GM03348 (cell line): ENCODE results near the gene YDJC.
"Not testable (repeated sequence)": the region's sequence is repeated elsewhere in the genome, so short reads cannot be mapped to it uniquely, and the experiment has no call there.

ENCODE experiments used
- DNase-seq: peaks from one replicate; pipeline ENCODE4 v3.0.0; 2012; ENCODE audit warnings: low spot score

YDJC gene, protein sequence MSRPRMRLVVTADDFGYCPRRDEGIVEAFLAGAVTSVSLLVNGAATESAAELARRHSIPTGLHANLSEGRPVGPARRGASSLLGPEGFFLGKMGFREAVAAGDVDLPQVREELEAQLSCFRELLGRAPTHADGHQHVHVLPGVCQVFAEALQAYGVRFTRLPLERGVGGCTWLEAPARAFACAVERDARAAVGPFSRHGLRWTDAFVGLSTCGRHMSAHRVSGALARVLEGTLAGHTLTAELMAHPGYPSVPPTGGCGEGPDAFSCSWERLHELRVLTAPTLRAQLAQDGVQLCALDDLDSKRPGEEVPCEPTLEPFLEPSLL

DNA sequence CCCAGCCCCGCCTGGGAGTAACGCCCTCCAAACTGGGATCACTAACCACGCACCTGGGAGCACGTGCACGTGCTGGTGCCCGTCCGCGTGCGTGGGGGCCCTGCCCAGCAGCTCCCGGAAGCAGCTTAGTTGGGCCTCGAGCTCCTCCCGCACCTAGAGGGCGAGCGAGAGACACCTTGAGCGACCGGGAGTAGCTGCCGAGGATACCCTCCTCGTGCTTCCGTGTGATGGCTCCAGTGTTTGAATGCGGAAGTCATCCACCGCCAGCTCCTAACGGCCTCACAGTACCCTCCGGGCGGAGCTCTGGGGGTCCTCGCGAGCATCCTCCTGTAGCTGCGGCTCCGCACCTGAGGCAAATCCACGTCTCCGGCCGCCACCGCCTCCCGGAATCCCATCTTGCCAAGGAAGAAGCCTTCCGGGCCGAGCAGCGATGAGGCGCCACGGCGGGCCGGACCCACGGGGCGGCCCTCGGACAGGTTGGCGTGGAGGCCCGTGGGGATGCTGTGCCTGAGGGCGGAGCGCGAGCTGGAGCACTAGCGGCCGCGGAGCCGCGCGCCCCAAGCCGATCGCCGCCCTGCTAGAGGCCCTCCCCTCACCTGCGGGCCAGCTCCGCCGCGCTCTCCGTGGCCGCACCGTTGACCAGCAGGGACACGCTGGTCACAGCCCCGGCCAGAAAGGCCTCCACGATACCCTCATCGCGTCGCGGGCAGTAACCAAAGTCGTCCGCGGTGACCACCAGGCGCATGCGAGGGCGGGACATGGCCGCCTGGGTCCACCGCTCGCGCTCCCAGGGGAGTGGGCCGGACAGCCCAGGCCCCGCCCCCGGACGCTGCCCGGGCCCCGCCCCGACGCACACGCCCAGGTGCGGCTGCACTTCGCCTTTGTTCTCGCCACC is at the start of gene YDJC:
Gene YDJC (minus strand): TSS at position 768 of the 895 bp plus-strand sequence. CDS start 8 bp downstream, at position 760.
- peak; percentile 98 for DNase-seq

- no peak for DNase-seq
Observed at GRCh38 chr22:21679383-21679782, 49.6 kb upstream of the YDJC start.

GRCh38 chr22:21678842-21679241 is 49.0 kb upstream of the YDJC start:
- not testable (repeated sequence) for DNase-seq

GRCh38 chr22:21677606-21678443 is 48.0 kb upstream of the YDJC start:
- no peak for DNase-seq

DNA sequence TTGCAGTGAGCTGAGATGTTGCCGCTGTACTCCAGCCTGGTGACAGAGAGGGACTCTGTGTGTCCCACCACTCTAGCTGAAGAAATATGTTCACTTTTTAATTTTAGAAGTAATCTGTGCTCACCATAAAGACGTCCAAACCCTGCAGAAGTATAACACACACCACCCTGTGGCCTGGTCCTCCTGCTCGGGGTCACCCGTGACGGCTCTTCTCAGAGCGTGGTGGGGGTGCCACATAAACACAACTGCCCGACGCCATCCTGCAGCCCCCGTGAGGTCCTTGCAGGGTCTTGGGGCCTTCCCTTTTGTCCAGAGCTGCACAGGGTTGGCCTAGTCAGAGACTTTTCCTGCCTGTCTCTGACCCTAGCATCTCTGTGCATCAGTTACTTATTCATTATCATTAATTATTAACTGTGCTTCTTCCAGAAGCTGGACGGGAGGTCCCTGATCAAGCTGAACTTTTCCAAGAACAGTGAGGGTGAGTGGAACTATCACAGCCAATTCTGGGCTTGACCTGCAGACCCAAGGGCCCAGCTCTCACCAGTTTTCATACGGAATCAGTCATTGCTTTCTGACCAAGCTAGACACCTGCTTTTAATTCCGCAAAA is 44.9 kb upstream of the YDJC start:
- no peak for DNase-seq

DNA sequence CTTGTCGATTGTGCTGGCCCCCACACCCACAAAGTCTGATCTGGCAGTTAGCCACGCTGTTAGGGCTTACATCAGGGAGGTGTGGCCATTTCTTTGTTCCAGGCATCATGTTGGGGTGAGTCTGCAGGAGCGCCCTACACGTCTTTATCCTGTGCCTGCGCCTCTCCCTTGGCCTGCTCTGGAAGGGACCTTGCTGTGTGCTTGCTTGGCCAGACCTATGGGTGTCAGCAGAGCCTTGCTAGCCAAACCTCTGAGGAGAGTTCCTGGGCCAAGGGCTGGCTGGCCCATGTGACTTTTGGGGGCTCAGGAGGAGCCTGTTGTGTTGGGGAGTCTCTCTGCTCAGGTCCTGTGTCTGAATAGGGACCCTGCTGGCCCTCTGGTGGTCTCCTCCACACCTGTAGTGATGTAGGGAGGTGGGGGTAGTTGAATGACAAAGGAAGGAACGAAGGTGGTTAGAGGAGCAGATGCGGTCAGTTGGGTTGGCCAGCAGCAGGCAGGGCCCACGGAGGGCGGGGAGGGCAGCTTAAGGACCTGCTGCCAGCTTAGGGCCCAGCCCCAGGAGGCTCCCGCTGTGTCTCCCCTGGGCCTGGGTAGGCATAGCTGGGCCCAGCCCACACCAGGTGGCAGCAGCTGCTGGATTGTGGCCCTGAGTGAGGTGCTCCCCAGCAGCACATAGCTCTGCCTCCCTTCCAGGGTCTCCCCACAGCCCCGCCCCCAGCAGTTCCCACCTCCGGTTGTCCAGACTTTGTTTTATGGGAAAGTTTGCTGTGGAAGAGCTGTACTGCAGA is 43.9 kb upstream of the YDJC start:
- no peak for DNase-seq

- DNase-seq, result no peak
Observed at GRCh38 chr22:21672107-21672629, 42.3 kb upstream of the YDJC start.

DNA sequence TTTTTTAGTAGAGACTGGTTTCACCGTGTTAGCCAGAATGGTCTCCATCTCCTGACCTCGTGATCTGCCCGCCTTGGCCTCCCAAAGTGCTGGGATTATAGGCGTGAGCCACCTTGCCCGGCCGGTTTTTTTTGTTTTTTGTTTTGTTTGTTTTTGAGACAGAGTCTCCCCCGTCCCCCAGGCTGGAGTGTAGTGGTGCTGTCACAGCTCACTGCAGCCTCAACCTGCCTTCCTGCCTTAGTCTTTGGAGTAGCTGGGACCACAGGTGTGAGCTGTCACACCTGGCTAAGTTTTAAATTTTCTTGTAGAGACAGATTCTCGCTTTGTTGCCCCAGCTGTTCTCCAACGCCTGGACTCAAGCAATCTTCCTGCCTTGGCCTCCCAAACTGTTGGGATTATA is 39.2 kb upstream of the YDJC start:
- DNase-seq, result no peak

DNA sequence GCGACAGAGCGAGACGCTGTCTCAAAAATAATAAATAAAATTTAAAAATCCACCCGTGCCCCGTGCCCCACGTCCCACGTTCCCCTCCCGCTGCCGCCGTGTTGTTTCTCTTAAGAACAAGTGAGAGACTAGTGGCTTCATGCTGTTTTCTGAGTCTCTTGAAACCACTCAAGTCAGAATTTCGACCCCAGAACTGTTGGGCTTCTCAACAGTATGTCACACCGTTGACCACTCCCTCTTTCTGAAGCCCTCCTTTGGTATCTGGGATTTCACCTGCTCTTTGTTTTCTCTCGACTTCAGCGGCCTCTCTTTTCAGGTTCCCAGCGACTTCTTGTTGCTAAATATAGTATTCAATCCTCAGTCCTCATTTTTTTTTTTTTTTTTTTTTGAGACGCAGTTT is 37.0 kb upstream of the YDJC start:
- no peak for DNase-seq

DNA sequence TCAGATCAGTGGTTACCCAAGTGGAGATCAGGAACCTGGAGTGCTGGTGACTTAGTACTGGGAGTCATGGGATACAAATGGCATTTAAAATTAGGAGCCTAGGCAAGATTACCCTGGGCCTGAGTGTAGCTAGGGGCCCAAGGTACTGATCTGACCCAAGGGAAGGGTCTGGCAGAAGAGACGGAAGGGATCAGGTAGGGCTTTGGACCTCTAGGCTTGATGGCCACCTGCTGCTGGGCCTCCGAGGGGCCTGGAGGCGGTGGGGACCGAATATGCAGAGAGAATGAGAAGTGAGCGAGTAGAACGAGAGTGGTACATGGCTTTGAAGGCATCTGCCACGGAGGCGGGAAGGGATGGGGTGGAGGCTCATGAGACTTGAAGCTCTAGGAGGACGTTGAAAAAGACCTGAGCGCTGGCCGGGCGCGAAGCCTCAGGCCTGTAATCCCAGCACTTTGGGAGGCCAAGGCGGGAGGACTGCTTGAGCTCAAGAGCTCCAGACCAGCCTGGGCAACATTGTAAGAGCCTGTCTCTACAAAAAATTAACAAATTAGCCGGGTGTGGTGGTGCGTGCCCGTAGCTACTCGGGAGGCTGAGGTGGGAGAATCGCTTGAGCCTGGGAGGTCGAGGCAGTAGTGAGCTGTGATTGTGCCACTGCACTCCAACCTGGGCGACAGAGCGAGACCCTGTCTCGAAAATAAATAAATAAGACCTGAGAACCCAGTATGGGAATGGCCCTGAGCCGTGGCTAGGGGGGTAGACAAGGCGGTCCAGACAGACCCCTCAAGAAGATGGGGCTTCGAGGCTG is 35.4 kb upstream of the YDJC start:
- no peak for DNase-seq

GRCh38 chr22:21663738-21664137 is 33.9 kb upstream of the YDJC start:
- no peak for DNase-seq

- DNase-seq, result no peak
Observed at GRCh38 chr22:21661991-21662390, 32.2 kb upstream of the YDJC start.

GRCh38 chr22:21660904-21661303 is 31.1 kb upstream of the YDJC start:
- DNase-seq, result no peak

DNA sequence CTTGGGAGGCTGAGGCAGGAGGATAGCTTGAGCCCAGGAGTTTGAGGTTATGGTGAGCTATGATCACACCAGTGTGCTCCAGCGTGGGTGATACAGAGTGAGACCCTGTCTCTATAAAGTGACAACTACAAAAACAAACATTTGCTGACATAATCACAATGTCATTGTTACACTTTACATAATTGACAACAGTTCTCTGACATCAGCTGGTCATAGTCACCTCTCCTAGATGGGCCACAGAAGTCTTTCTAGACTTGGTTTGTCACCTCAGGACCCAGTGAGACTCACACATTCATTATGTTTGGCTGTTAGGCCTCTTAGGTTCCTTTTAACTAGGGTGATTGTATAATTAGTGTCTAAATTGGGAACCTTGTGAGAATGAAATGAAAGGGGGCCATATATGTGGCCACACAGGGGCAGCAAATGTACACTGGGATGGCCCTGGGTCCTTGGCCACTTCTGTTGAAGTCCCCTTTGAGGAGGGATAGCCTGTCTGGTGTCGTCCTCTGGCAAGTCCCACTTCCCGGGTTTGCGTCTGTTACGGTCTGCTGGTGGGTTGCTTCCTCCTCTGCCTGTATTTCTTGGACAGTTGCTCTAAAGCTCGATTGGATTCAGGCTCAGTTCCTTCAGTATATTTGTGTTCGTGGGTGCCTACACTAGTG is 30.2 kb upstream of the YDJC start:
- no peak for DNase-seq

DNA sequence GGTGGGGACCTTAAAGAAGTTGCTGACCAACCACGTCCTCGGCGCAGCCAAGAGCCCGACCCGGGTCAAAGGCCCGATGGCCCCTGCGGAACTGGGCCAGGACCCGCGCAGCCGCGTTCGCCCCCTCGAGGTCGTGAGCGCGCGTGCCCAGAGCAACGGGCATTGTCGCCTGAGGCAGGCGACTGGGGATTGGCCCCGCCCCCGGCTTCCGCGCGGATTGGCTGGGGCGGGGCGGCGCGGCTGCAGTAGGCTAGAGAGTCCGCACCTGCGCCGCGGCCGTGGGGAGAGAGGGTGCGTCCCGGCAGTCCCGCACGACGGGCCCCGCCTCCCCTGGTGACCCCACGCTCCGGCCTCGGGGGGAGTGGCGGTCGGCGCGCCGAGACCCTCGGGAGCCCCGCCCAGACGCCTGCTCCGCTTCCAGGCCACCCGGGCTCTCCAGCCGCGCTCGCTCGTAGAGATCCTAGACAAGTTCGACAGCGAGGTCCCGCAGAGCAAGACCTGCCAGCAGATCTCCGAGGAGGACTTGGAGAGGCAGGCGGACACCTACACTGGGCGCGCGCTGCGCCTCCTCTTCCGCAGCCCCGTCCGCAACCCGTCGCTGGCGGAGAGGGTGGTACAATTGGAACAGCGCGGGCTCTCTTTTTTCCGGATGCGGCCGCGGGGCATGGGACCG is 27.7 kb upstream of the YDJC start:
- DNase-seq, result peak; percentile 86

GRCh38 chr22:21657020-21657359 is 27.2 kb upstream of the YDJC start:
- no peak for DNase-seq

GRCh38 chr22:21652547-21653545 is 23.0 kb upstream of the YDJC start:
- no peak for DNase-seq
